ENCODE data around the gene NHEJ1. TPM values are rescaled to one million over a fixed set of nuclear protein-coding genes. Genes with fewer than 3 reads are reported as not detected.
"Not testable (repeated sequence)": the region's sequence is repeated elsewhere in the genome, so short reads cannot be mapped to it uniquely, and the experiment has no call there.

NHEJ1 gene
- 25.5 and 28.4 TPM in 2 replicates for total RNA-seq (2014; rRNA removed; shearing (Covaris generic))
- polyA plus RNA-seq (2015; cell fraction: cytosol; rRNA removed): 14.5 and 16.5 TPM in 2 replicates
- polyA plus RNA-seq (2015; cell fraction: nucleus; rRNA removed): 5.2 and 10.1 TPM in 2 replicates

GRCh38 chr2:219160186-219161017 is at the start of gene NHEJ1:
Gene NHEJ1, minus strand, starts transcription at chr2:219160815. Its CDS starts 2,453 bp downstream, at chr2:219158362.
- in situ Hi-C loops (cut with HindIII; ENCODE audit: low pct_unique_long_range_greater_than_20kb, low sequenced_read_pairs): no loop called here

GRCh38 chr2:219209236-219210195 is 48.9 kb upstream of the NHEJ1 start:
- in situ Hi-C loops (cut with HindIII; ENCODE audit: low pct_unique_long_range_greater_than_20kb, low sequenced_read_pairs): no loop called here

More at GRCh38 chr2:219160186-219161017, at the start of gene NHEJ1:
- peak; percentile 93 for DNase-seq (ENCODE audit: low read depth, low spot score)

GRCh38 chr2:219207884-219208740 is 47.5 kb upstream of the NHEJ1 start:
- in situ Hi-C loops (cut with HindIII; ENCODE audit: low pct_unique_long_range_greater_than_20kb, low sequenced_read_pairs): no loop called here
- DNase-seq (ENCODE audit: low read depth, low spot score): peak; percentile 22

More at GRCh38 chr2:219209236-219210195, 48.9 kb upstream of the NHEJ1 start:
- DNase-seq (ENCODE audit: low read depth, low spot score): no peak

GRCh38 chr2:219207134-219207883 is 46.7 kb upstream of the NHEJ1 start:
- in situ Hi-C loops (cut with HindIII; ENCODE audit: low pct_unique_long_range_greater_than_20kb, low sequenced_read_pairs): no loop called here

GRCh38 chr2:219206328-219207133 is 45.9 kb upstream of the NHEJ1 start, which contains the start of gene ZFAND2B:
Gene ZFAND2B, plus strand, starts transcription at chr2:219206782. Its CDS starts 206 bp downstream, at chr2:219206988.
- DNase-seq (ENCODE audit: low read depth, low spot score): peak; percentile 91
- in situ Hi-C loops (cut with HindIII; ENCODE audit: low pct_unique_long_range_greater_than_20kb, low sequenced_read_pairs): no loop called here

More at GRCh38 chr2:219207134-219207883, 46.7 kb upstream of the NHEJ1 start:
- no peak for DNase-seq (ENCODE audit: low read depth, low spot score)

- no peak for DNase-seq (ENCODE audit: low read depth, low spot score)
- in situ Hi-C loops (cut with HindIII; ENCODE audit: low pct_unique_long_range_greater_than_20kb, low sequenced_read_pairs): no loop called here
Measured at GRCh38 chr2:219205981-219206327, 45.3 kb upstream of the NHEJ1 start.

GRCh38 chr2:219205165-219205538 is 44.5 kb upstream of the NHEJ1 start:
- in situ Hi-C loops (cut with HindIII; ENCODE audit: low pct_unique_long_range_greater_than_20kb, low sequenced_read_pairs): no loop called here
- no peak for DNase-seq (ENCODE audit: low read depth, low spot score)

GRCh38 chr2:219204425-219205164 is 44.0 kb upstream of the NHEJ1 start:
- no peak for DNase-seq (ENCODE audit: low read depth, low spot score)
- in situ Hi-C loops (cut with HindIII; ENCODE audit: low pct_unique_long_range_greater_than_20kb, low sequenced_read_pairs): no loop called here

- in situ Hi-C loops (cut with HindIII; ENCODE audit: low pct_unique_long_range_greater_than_20kb, low sequenced_read_pairs); DNase-seq (ENCODE audit: low read depth, low spot score): not testable (repeated sequence)
Measured at GRCh38 chr2:219201331-219201730, 40.7 kb upstream of the NHEJ1 start.

GRCh38 chr2:219200502-219201326 is 40.1 kb upstream of the NHEJ1 start:
- DNase-seq (ENCODE audit: low read depth, low spot score); in situ Hi-C loops (cut with HindIII; ENCODE audit: low pct_unique_long_range_greater_than_20kb, low sequenced_read_pairs): not testable (repeated sequence)

GRCh38 chr2:219199470-219200211 is 39.0 kb upstream of the NHEJ1 start:
- no peak for DNase-seq (ENCODE audit: low read depth, low spot score)
- in situ Hi-C loops (cut with HindIII; ENCODE audit: low pct_unique_long_range_greater_than_20kb, low sequenced_read_pairs): no loop called here

- DNase-seq (ENCODE audit: low read depth, low spot score): no peak
- in situ Hi-C loops (cut with HindIII; ENCODE audit: low pct_unique_long_range_greater_than_20kb, low sequenced_read_pairs): no loop called here
Measured at GRCh38 chr2:219198974-219199373, 38.4 kb upstream of the NHEJ1 start.

- DNase-seq (ENCODE audit: low read depth, low spot score): no peak
- in situ Hi-C loops (cut with HindIII; ENCODE audit: low pct_unique_long_range_greater_than_20kb, low sequenced_read_pairs): no loop called here
Measured at GRCh38 chr2:219197388-219197787, 36.8 kb upstream of the NHEJ1 start.
